Activated naive CD4-positive, alpha-beta T cell treated with anti-CD3 and anti-CD28 coated beads, Interleukin-2, amount 10 ng/mL, durations not matched to agents 7 days and 5 days (primary cell): ENCODE data around the gene POSTN.

ENCODE experiments used
- CTCF ChIA-PET: fragments of 350-600 bp; sonication (Branson Sonifier 250); formaldehyde crosslinking; loops from one replicate; lab custom pipeline; 2021; ENCODE audit warnings: antibody characterized with exemption; lab: Charles Lee
- DNase-seq: peaks from one replicate; pipeline ENCODE4 v3.0.0-alpha.2; 2020
- H3K27ac Mint-ChIP-seq: one replicate; pipeline ENCODE4 v1.8.0; 2021; ENCODE audit warnings: mild to moderate bottlenecking, moderate library complexity, mixed read lengths
- H3K27me3 Mint-ChIP-seq: one replicate; pipeline ENCODE4 v1.8.0; 2021; ENCODE audit warnings: mild to moderate bottlenecking, mixed read lengths
- H3K36me3 Mint-ChIP-seq: one replicate; pipeline ENCODE4 v1.8.0; 2021; ENCODE audit warnings: mixed read lengths
- H3K4me1 Mint-ChIP-seq: one replicate; pipeline ENCODE4 v1.8.0; 2021; ENCODE audit warnings: mixed read lengths
- H3K4me3 Mint-ChIP-seq: one replicate; pipeline ENCODE4 v1.8.0; 2021; ENCODE audit warnings: mild to moderate bottlenecking, moderate library complexity, mixed read lengths
- H3K9me3 Mint-ChIP-seq: one replicate; pipeline ENCODE4 v1.8.0; 2021; ENCODE audit warnings: mixed read lengths

POSTN gene, protein sequence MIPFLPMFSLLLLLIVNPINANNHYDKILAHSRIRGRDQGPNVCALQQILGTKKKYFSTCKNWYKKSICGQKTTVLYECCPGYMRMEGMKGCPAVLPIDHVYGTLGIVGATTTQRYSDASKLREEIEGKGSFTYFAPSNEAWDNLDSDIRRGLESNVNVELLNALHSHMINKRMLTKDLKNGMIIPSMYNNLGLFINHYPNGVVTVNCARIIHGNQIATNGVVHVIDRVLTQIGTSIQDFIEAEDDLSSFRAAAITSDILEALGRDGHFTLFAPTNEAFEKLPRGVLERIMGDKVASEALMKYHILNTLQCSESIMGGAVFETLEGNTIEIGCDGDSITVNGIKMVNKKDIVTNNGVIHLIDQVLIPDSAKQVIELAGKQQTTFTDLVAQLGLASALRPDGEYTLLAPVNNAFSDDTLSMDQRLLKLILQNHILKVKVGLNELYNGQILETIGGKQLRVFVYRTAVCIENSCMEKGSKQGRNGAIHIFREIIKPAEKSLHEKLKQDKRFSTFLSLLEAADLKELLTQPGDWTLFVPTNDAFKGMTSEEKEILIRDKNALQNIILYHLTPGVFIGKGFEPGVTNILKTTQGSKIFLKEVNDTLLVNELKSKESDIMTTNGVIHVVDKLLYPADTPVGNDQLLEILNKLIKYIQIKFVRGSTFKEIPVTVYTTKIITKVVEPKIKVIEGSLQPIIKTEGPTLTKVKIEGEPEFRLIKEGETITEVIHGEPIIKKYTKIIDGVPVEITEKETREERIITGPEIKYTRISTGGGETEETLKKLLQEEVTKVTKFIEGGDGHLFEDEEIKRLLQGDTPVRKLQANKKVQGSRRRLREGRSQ

DNA sequence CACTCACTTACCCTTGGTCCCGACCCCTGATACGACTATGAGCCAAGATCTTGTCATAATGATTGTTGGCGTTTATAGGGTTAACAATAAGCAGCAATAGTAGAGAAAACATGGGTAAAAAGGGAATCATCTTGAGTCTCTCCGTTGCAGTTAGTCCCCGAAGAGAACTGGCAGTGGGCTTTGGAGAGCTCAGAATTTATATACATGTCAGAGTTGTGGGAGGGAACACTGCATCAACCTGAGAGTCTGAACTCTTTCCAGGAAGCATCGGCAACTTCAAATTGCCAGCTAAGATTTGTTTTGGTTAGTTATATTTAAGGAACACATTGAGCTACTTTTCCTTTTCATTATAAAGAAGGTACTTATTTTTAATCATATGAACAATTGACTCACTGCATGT is at the start of gene POSTN:
TSS of gene POSTN (minus strand) at position 172 of the 400 bp plus-strand sequence. CDS start at position 130, 42 bp downstream.
- DNase-seq, result no peak
- Mint-ChIP-seq H3K4me1 (no peaks in the 10 kb centered on the region), H3K27me3 (no peaks in the 10 kb centered on the region), H3K36me3 (no peaks in the 10 kb centered on the region), H3K27ac (no peak within 1 kb of the TSS), H3K9me3 (no peaks in the 10 kb centered on the region), H3K4me3 (no peak within 1 kb of the TSS)
- CTCF ChIA-PET, result interaction anchor here (1.0 kb wide), 1 partner anchor 13 kb away, joined by 3 read pairs; no protein-coding TSS in a partner anchor

DNA sequence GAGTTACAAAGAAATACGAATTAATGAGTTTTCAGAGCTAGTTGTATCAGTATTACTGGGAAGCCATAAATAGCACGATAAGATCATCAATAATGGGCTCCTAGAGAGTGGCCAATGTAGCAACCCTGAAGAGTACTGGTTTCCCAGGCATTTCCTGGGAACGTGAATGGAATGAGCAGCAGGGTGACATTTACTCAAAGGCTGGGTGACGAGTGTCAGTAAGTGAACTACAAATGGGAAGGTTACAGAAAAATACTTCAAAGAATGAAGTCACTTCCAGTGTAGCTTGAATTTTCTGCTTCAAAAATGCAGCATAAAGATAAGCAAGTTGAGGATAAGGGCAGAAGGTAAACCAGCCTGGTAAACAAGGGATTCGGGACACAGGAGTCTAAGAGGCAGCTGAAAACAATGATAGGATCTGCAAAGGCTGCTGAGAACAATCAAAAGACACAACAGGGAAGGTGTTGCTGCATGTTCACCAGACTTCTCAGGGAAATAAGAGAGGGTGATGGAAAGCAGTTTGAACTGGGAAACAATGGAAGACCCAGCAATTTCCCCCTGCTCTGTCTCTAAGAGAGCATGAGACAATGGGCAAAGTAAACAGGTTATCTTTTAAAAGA is 48.6 kb upstream of the POSTN start:
- no peak for DNase-seq
- Mint-ChIP-seq H3K4me3 (no peak overlapping the region), H3K9me3 (no peaks in the 10 kb centered on the region), H3K27ac (no peak overlapping the region), H3K4me1 (no peaks in the 10 kb centered on the region), H3K27me3 (no peaks in the 10 kb centered on the region), H3K36me3 (no peaks in the 10 kb centered on the region)
- CTCF ChIA-PET, result no interaction called here

DNA sequence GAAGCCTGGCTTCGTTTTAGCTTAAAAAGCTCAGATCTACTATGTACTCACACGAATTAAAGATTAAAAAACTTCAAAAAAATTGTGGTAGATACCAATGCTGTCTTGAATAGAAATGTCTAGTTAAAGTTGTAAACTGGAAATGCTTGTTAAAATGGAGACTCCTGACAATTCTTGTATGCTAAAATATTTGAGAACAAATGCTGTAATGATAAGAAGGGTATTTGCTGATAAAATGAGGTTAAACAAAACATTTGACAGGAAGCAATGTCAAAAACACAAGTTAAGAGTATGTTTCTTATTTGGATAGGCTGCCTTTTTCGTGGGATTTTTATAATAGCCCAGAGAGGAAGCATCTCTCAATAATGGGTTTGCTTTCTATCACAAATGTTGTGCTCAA is 48.0 kb upstream of the POSTN start:
- Mint-ChIP-seq H3K4me3 (no peak overlapping the region), H3K27me3 (no peaks in the 10 kb centered on the region), H3K27ac (no peak overlapping the region), H3K36me3 (no peaks in the 10 kb centered on the region), H3K4me1 (no peaks in the 10 kb centered on the region), H3K9me3 (no peaks in the 10 kb centered on the region)
- CTCF ChIA-PET, result no interaction called here
- no peak for DNase-seq

DNA sequence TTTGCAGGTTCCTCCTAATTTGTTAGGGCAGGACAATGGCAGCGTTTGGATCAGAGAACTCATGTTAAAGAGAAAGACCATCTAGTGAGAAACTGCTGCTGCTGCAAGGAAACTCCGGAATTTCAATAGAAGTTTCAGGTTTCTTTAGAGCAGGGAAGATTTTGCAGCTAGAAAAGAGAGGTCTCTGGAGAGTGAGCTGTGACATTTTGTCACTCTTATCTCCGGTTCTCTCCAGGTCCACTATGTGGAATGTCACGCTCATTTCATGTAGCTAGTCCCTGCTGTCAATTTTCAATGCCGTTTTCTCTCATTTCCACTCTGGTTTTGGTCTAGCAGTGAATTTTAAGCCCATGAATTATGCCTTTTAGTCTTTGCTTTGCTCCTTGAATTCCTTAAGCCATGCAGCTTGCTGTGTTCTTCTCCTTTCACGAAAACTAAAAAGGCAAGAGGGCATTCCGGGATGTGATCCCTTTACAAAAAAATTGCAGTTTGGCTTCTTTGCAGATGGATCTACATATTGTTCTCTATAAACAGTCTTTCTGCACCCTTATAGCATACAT is 46.7 kb upstream of the POSTN start:
- H3K4me1 Mint-ChIP-seq, result no peaks in the 10 kb centered on the region
- no peak for DNase-seq
- CTCF ChIA-PET, result no interaction called here
- H3K27ac Mint-ChIP-seq, result no peak overlapping the region
- no peak overlapping the region for H3K4me3 Mint-ChIP-seq
- no peaks in the 10 kb centered on the region for H3K9me3 Mint-ChIP-seq
- H3K27me3 Mint-ChIP-seq, result no peaks in the 10 kb centered on the region
- no peaks in the 10 kb centered on the region for H3K36me3 Mint-ChIP-seq

DNA sequence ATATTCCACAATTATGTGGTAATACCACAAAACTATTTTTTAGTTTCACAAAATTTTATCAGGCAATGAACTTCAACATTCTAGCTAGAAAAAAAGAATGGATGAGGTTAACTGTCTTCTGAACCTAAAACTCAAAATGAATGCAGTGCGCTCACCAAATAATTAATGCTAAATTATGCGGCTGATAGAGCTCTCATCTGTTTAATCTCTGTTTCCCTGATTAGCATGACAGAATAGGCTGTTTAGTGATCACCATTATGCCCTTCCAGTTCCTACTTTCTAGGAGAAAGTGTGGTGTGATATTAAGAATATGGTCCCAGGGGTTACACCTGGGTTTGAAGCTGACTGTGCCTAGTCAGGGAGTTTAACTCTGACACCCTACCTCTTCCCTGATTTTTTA is 42.8 kb upstream of the POSTN start:
- Mint-ChIP-seq H3K4me3 (no peak overlapping the region), H3K9me3 (no peaks in the 10 kb centered on the region), H3K4me1 (no peaks in the 10 kb centered on the region), H3K27ac (no peak overlapping the region), H3K27me3 (no peaks in the 10 kb centered on the region), H3K36me3 (no peaks in the 10 kb centered on the region)
- DNase-seq, result no peak
- CTCF ChIA-PET, result interaction anchor here (0.8 kb wide), 1 partner anchor 33 kb away, joined by 3 read pairs; no protein-coding TSS in a partner anchor

DNA sequence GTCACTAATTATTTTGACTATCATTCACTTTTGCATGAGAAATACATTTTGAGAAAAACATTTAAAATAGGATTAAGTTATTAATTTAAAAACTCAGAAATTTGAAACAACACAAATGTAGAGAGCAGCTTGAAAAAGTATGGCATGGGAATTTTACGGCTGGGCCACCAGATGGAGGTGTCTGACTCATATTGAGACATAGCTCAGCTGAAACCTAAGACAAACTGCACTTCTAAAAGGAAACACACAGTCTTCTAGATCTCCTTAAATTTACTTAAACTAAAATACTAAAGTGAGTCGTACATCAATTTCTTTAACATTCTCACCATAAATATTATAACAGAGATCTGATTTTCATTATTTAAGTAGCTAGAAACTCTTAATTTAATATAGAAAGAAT is 41.9 kb upstream of the POSTN start:
- CTCF ChIA-PET, result no interaction called here
- Mint-ChIP-seq H3K4me1 (no peaks in the 10 kb centered on the region), H3K36me3 (no peaks in the 10 kb centered on the region), H3K9me3 (no peaks in the 10 kb centered on the region), H3K27me3 (no peaks in the 10 kb centered on the region), H3K4me3 (no peak overlapping the region), H3K27ac (no peak overlapping the region)
- DNase-seq, result no peak

DNA sequence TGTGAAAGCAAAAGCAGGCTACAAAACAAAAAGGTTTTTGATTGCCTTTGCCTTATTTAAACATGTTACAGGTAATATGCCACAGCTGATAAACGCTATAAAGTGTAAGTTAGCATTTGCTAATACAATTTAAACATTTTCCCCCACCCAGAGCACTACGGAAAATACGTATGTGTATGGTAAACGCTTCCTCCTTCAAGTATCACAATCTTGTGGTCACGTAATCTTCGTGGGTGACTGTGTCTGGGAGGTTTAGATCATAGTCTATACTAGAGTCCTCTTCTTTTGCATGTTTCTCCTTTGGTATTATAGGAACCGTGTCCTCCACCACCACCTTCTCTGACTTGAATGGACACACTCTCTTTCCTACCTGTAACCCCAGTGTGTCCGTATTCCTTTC is 38.1 kb upstream of the POSTN start:
- Mint-ChIP-seq H3K36me3 (no peaks in the 10 kb centered on the region), H3K27ac (no peak overlapping the region), H3K4me1 (no peaks in the 10 kb centered on the region), H3K4me3 (no peak overlapping the region), H3K27me3 (no peaks in the 10 kb centered on the region), H3K9me3 (no peaks in the 10 kb centered on the region)
- no peak for DNase-seq
- CTCF ChIA-PET, result no interaction called here

DNA sequence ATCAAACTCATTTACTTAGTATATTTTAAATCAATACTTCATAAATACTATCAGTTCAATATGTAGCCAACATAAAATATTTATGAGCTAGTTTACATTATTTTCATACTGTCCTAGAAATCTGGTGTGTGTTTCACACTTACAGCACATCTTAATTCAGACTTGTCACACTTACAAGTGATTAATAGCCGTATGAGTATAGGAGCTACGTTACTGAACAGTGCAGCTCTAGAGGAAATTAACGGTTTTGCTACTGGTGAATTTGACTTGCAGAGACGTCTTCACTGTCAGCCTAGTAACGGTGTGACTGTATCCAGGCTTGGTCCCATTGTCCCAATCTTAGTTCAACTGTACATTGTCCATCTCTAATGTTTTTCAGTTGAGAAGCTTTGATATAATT is 33.7 kb upstream of the POSTN start:
- no peak for DNase-seq
- no peak overlapping the region for H3K27ac Mint-ChIP-seq
- H3K27me3 Mint-ChIP-seq, result no peaks in the 10 kb centered on the region
- CTCF ChIA-PET, result no interaction called here
- H3K9me3 Mint-ChIP-seq, result peaks cover 3% of the 10 kb centered on the region
- no peaks in the 10 kb centered on the region for H3K4me1 Mint-ChIP-seq
- no peak overlapping the region for H3K4me3 Mint-ChIP-seq
- H3K36me3 Mint-ChIP-seq, result no peaks in the 10 kb centered on the region

DNA sequence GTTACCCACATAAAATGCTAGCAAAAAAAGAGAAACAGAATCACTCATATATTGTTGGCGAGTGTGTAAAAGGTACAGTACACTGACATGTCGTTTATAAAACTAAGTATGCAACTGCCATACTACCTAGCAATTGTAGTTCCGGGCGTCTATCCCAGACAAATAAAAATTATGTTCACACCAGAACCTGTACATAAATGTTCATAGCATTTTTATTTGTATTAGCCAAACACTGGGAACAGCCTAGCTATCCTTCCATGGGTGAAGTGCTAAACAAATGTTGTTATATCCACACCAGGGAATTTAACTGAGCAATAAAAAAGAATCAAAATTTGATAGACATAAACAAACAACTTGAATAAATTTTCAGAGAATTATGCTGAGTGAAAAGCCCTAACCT is 28.9 kb upstream of the POSTN start:
- CTCF ChIA-PET, result no interaction called here
- H3K27me3 Mint-ChIP-seq, result no peaks in the 10 kb centered on the region
- H3K4me3 Mint-ChIP-seq, result no peak overlapping the region
- peaks cover 3% of the 10 kb centered on the region for H3K9me3 Mint-ChIP-seq
- H3K27ac Mint-ChIP-seq, result no peak overlapping the region
- DNase-seq, result no peak
- H3K36me3 Mint-ChIP-seq, result no peaks in the 10 kb centered on the region
- H3K4me1 Mint-ChIP-seq, result no peaks in the 10 kb centered on the region

DNA sequence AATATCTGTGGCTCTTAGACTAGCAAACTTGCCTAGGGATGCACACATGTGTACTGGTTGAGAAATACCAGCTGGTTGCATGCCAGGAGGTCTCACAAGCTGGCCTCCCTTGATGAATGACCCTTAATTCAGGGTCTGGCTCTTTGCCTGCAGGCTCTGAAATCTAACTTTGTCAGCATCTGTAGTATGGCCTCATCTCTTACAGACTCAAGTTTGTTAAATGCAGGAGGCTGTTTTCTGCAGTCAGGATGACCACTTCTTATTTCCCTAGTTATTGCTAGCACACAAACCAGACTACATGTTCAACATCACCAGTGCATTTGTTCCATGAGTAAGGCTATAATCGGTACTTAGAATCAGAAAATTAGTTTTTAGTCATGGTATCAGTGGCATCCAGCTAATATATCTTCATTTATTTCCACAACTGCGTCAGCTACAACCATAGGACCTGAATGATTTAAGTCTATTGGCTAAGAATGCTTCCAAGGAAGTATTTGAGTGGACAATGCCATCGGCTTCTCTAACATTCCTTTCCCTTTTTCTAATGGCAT is 23.3 kb upstream of the POSTN start:
- peaks cover 1% of the 10 kb centered on the region for H3K9me3 Mint-ChIP-seq
- CTCF ChIA-PET, result no interaction called here
- H3K27me3 Mint-ChIP-seq, result no peaks in the 10 kb centered on the region
- no peaks in the 10 kb centered on the region for H3K36me3 Mint-ChIP-seq
- H3K27ac Mint-ChIP-seq, result no peak overlapping the region
- no peak for DNase-seq
- no peak overlapping the region for H3K4me3 Mint-ChIP-seq
- H3K4me1 Mint-ChIP-seq, result no peaks in the 10 kb centered on the region

DNA sequence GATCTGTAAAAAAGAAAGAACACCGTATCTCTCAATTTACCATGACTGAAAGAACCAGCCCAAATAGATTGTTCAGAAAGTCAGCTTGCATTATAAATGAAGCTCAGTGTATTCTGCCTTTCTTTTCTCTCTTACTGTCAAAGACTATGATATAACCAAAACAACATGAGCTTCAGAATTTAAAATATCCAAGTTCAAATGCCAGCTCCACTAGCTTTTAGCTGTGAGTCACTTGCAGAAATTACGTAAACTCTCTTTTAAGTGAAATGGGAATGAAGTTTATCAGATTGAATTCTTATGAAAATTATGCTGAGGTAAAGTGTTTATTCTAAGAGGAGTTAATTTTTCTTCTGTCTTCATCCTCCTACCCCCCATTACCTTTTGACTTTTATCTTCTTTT is 20.0 kb upstream of the POSTN start:
- H3K4me3 Mint-ChIP-seq, result no peak overlapping the region
- H3K27ac Mint-ChIP-seq, result no peak overlapping the region
- H3K27me3 Mint-ChIP-seq, result no peaks in the 10 kb centered on the region
- CTCF ChIA-PET, result no interaction called here
- peaks cover 1% of the 10 kb centered on the region for H3K9me3 Mint-ChIP-seq
- DNase-seq, result no peak
- no peaks in the 10 kb centered on the region for H3K36me3 Mint-ChIP-seq
- no peaks in the 10 kb centered on the region for H3K4me1 Mint-ChIP-seq

DNA sequence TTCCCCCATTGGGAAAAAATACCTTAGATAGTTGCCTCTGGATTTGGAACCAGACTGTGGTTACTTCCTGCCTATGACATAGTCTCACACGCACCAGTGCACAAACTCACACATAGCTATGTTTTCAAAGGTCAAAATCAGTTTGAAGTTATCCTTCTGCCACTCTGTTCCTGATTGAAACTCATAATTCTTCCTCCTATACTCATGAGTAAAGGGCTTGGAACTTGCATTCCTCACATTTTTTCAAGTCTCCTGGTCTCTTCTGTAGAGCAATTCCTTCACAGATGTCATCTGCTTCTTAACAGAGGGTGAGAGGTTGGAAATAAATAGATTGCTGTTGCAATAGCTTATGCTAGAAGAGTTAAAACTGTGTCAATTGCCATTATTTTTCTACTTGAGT is 18.6 kb upstream of the POSTN start:
- H3K4me1 Mint-ChIP-seq, result no peaks in the 10 kb centered on the region
- no peak overlapping the region for H3K27ac Mint-ChIP-seq
- CTCF ChIA-PET, result no interaction called here
- no peak overlapping the region for H3K4me3 Mint-ChIP-seq
- no peaks in the 10 kb centered on the region for H3K36me3 Mint-ChIP-seq
- no peak for DNase-seq
- H3K27me3 Mint-ChIP-seq, result no peaks in the 10 kb centered on the region
- H3K9me3 Mint-ChIP-seq, result peaks cover 1% of the 10 kb centered on the region

DNA sequence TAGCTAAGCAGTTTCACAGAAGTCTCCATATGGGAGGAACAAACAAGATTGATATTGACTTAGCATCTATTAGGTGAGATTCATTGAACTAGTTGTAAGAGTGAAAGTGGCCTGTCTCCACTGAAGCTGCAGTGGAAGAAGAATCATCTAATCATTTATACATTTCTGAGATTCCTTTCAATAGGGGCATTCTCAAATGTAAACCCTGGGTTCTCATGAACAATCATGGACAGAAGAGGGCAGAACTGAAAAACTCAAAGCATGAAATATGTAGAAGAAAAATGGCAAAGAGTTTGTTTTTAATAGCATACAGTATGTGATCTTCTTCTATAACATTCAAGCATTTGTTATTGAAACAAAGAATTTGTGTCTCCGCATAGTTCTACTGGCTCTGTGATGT is 17.6 kb upstream of the POSTN start:
- H3K4me3 Mint-ChIP-seq, result no peak overlapping the region
- DNase-seq, result no peak
- CTCF ChIA-PET, result no interaction called here
- H3K4me1 Mint-ChIP-seq, result no peaks in the 10 kb centered on the region
- H3K36me3 Mint-ChIP-seq, result no peaks in the 10 kb centered on the region
- H3K9me3 Mint-ChIP-seq, result peaks cover 1% of the 10 kb centered on the region
- H3K27me3 Mint-ChIP-seq, result no peaks in the 10 kb centered on the region
- H3K27ac Mint-ChIP-seq, result no peak overlapping the region

DNA sequence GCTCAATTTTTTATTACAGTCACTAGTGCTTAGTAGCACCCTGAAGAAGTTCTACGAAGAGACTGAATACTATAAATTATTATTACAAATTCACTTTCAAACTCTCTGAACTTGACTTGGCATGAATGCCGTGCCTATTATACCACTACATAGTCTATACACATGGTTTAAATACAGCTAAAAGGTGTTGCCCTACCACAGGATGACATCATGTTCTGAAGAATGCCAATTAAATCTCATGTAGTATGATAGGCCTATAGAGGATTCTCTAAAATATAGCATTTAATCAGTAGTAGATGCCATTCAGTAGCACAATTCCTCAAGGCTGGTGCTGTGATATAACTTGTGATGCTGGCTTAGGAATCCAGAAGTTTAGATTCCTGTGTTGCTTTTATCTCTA is 16.7 kb upstream of the POSTN start:
- DNase-seq, result no peak
- H3K36me3 Mint-ChIP-seq, result no peaks in the 10 kb centered on the region
- H3K27me3 Mint-ChIP-seq, result no peaks in the 10 kb centered on the region
- peaks cover 1% of the 10 kb centered on the region for H3K9me3 Mint-ChIP-seq
- H3K27ac Mint-ChIP-seq, result no peak overlapping the region
- H3K4me3 Mint-ChIP-seq, result no peak overlapping the region
- CTCF ChIA-PET, result no interaction called here
- H3K4me1 Mint-ChIP-seq, result no peaks in the 10 kb centered on the region
